HG03097 (cell line): ENCODE measurements around the gene NUAK1.

Experiments used
- ATAC-seq: cut with Tn5 transposase; IDR thresholded peaks from one replicate; pipeline ENCODE4 v1.9.1; 2021; ENCODE audit not compliant: unreplicated experiment, low FRiP score

NUAK1 gene

GRCh38 chr12:106067606-106068205, 71.0 kb downstream of the NUAK1 start:
- ATAC-seq = no peak

GRCh38 chr12:106066726-106067325, 71.9 kb downstream of the NUAK1 start:
- ATAC-seq = no peak

DNA sequence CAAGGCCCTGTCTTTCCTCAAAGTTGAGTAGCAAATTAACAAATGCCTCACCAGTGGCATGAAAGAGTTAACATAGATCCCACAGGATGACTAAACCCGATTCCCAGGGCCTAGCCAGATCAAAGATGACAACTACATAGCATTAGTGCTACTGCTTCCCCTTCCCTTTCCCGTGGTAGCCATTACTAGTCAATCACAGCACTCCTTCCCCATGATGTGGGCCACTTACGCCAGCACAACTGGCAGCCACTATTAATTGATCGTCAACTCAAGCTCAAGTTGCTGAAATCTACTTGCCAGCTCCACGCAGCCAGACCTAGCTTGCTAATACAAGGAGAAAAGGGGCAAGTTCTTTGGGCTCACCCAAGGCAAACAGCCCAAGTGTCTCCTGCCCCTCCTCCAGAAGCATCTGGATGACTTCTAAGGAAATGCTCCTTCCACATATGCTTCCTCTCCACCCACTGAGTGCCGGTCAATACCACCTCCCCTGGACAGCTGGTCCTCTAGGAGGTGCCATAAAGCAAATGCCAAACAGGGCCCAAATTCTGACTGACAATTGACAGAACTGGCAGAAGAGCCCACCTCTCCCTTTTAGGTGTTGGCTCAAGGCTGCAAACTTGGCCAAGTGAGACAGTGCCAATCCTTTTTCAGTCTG, 72.6 kb downstream of the NUAK1 start:
- no peak for ATAC-seq

DNA sequence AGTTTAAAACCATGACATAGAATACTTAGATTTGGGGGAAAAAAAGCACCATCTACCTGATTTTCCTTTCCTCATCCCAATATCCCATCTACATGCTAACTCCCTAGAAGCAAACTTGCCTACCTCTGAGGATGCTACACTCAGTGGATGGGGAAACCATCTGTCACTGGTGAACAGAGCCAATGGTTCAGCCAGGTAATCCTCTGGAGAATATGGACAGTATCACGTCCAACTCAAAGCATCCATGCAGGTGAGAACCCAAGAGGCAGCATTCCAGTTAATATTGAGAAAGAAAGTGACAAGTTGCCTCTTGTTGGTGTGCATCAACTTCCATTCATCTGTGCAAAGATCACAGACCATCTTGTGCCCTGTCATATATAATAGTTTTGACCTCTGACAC, 73.2 kb downstream of the NUAK1 start:
- ATAC-seq = no peak

GRCh38 chr12:106064721-106065021, 74.1 kb downstream of the NUAK1 start:
- ATAC-seq = no peak

DNA sequence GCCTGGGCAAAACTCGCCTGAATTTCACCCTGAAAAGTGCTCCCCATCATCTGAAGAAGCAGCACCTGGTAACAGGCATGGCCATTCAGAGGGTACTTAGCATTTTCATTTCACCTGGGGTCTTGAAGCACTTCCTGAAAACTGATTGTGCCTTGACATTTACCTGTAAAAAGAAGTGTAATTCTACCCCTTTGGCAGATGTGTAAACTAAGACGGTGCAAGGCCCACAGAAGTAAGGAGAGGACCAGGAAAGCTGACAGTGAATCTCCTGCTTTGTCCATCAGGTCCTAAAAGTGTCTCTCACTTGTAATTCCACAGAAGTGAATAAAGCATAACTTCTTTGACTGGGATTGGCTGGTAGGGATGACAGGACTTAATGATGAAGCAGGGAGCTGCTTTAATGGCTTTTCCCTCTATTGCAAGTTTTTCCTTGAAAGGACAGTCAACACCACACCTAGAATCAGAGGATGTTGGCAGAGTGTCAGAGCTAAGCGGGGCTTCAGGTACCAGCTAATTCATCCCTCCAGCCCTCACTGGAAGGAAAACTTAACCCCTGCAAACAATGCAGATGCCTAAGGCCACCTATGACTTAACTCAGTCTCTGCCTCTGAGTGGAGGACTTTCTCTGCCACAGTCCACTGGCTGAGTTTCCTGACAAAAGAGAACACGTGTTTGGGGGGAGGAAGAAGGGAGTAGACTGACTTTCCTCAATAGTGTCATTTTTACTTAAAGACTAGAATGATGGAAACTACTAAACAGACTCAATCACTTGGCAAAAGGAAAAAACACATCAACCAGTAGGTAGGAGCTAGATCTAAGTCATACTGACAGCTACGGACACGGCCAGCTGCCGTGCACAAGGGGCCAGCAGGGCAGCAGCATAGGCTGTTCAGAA, 74.7 kb downstream of the NUAK1 start:
- no peak for ATAC-seq

- ATAC-seq = no peak
These were observed 76.1 kb downstream of the NUAK1 start for GRCh38 chr12:106062693-106063092.

- ATAC-seq = no peak
These were observed 80.2 kb downstream of the NUAK1 start for GRCh38 chr12:106058256-106059182.

DNA sequence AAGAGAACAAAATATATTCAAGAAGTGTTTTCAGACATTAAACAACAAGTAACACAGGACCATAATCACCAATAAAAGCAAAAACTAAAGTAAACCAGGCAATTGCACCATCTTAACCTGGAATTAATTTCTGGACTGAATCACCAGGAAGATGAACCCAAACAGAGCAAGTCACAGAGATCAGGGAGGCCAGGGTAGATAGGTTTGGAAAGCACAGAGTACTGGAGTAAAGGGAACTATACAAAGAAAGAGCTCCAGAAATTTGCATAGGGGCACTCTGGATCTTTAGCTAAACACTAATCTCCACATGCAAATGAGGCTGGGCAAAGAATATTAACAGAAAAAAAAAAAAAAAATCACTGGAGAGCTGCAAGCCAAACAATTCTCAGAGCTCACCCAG, 84.7 kb downstream of the NUAK1 start:
- ATAC-seq = no peak

DNA sequence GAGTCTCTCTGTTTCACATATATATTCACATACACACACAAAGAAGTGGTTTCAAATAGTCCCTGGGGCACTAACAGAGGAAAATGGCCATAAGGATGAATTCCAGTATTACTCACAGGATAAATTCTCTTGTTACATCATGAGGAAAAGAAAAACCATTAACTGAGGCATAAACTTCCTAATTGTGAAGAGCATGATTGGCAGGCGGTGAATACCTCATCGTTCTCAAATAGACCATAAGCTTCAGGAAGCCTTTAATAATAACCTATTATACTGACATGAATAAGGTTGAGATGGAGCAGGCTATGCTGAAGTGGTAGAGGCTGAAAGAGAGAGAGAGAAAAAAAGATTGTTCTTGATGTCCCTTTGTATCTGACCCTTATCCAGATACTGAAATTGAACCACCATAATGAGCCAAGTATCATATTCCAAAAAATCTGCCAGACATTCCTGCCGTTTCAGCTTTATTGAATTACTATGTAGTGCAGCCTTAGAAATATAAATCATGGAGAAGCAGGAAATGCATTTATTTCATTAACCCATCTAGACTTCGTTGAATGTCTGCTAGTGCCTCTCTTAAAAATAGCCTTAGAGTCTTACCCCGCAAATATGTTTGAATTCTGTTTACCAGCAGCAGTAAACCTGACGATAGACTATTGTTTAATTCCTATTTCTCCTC, 86.8 kb downstream of the NUAK1 start:
- no peak for ATAC-seq

- no peak for ATAC-seq
These were observed 89.2 kb downstream of the NUAK1 start for GRCh38 chr12:106049546-106049945.

DNA sequence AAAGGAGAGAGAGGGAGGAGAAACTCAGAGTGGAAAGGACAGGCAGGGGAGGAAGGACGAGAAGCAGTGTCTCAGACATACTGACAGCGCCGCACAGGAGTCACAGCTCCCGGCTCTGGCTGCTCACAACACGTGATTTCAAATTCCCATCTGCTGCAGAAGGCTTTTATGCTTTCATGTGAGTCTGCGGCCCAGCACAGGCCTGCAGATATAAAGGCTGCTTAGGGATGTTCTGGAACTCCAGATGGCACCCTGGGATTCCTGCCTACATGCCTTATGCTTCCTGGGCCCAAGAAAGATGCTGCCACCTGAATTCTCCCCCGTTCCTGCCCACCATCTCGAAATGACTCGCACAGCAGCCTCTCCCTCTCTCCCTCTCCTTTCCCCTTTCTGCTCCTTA, 89.6 kb downstream of the NUAK1 start:
- ATAC-seq = no peak

DNA sequence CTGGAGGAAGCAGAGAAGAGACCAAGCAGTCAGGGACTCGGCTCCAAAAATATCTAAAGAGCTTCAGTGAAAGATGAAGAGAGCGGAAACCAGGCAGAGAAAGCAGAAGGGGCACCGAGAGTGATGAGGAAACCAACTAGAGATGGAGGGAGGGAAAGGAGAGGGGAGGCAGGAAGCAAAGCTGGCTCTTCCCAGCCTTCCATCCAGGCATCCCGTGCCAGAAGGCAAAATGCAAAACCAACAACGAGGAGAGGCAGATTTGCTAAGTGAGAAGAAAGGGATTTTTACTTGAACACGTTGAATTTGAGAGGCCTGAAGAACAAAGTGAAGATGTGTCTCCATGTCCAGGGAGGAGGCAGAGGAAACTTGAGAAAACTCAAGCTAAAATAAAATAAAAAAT, 90.1 kb downstream of the NUAK1 start:
- ATAC-seq = no peak

GRCh38 chr12:106048016-106048415, 90.7 kb downstream of the NUAK1 start:
- ATAC-seq = no peak

GRCh38 chr12:106046947-106047346, 91.8 kb downstream of the NUAK1 start:
- no peak for ATAC-seq

DNA sequence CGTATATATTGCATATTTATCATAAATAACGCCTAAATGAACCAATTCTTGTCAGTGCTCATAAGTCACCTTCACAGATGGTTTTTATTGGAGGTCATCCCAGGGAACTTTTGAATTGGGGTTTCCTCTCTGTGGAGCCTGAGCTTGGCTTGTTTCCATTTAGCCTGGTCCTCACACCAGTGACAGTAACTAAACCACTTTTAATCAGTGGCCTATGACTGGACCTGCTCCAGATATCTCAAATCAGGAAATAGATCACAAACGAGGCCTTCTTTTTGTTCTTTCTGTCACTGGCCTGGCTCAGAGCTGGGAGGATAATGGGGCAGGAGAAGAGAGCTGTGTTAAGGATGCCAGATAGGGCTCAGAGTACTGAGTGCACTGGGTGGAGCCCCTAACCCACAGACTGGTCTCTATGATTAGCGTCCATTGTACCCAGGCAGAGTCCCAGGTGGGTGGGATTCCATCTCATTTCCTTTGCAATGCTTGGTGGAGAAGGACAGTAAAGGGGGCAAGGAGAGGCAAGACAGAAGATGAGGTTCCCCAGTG, 92.4 kb downstream of the NUAK1 start:
- no peak for ATAC-seq

DNA sequence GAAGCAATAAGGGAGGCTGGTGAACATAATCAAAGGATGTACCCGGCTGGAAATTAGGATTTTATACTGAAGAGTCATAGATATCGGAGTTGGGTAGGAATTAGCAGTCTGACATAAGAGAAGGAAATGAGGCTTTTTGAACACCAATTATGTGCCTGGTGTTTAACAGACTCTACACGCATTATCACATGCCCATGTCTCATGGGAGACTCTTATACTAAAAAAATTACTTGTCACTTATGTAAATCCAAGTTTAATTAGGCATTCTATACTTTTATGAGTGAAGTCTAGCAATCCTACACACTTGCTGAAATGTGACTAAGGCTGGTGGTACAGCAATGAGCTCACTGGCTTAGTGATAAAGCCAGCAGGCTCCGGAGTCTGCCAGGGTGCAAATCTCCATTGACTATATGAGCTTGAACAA, 93.5 kb downstream of the NUAK1 start:
- no peak for ATAC-seq

DNA sequence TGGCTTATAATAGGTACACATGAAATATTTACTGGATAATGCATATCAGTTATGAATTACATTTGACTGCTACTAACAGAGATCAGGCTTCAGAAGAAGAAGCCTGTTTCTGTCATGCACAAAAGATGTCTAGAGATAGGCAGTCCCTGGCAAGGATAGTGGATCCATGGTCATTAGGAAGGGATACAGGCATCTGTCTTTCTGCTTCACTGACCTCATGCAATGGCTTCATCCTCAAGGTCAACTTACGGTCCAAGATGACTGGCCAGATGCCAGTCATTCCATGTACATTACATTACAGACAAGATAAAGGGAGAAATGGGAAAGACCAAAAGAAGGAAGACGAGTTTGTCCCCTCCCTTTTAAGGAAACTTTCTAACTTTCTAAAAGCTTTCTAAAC, 94.0 kb downstream of the NUAK1 start:
- no peak for ATAC-seq

DNA sequence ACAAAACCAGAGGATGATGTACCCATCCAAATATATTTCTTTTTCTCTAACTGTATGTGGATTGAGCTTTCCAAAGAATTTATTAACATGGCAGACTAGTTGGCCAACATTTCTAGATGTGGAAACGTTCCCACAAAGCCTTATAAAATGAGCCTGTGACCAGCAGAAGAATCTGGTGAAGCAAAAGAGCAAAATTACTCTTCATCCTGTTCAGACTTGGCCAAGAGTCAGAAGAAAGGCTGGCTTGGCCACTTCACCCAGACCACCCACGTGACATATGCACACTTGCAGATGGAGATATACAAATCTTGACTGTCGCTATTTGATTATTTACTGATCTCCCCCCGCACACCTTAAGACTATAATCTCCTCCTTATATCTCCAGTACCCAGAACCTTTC, 96.7 kb downstream of the NUAK1 start:
- ATAC-seq = no peak

DNA sequence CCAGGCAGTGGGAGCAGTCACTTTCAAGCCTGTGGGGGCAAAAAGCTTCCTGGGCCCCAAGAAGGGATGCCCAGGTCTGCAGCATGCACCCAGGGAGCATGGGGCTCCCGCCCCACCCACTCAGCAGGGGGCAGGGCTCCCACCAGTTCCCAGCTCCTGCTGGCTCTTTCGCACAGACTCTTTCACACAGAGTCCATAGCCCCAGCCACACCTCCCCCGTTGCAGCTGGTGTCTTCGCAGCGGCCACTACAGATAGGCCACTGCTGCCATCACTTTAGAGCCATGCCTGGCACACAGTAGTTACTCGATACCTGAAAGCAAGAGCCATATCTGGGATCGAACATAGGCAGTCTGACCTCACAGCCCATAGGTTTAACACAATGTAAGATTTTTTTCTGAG, 98.2 kb downstream of the NUAK1 start:
- no peak for ATAC-seq
